Measurements from ENCODE around the gene NEK9. TPM values are rescaled to one million over a fixed set of nuclear protein-coding genes. Genes with fewer than 3 reads are reported as not detected.
"Not testable (repeated sequence)": the region's sequence is repeated elsewhere in the genome, so short reads cannot be mapped to it uniquely, and the experiment has no call there.

NEK9 gene
- total and polyA plus RNA-seq, 8 donors = 12.5 to 225 (median 30.4) TPM

- peak in 1 of 2 donors; percentile 69 for DNase-seq
- H3K27me3 ChIP-seq = no peaks in the 10 kb centered on the region
- peak in 1 of 7 experiments; percentile 7 for TF ChIP-seq CTCF (IDR thresholded peaks at IDR 0.05)
- no peak for TF ChIP-seq EP300 (IDR thresholded peaks at IDR 0.05)
- WGBS, 5 donors = 12 to 18% (median 14%) methylated on average over 15 of the region's 15 CpGs
- no peaks in the 10 kb centered on the region for H3K9me3 ChIP-seq
- H3K36me3 ChIP-seq = no peaks in the 10 kb centered on the region
- intact Hi-C loops (cut with DNase I; ENCODE audit: low total_unique reads) = no loop called here
- peak overlapping the region; percentile 49 to 60 (median 58) for H3K4me3 ChIP-seq
- H3K27ac ChIP-seq = peak overlapping the region; percentile 86 to 94 (median 91)
- H3K4me1 ChIP-seq = peaks cover 22 to 35% (median 30%) of the 10 kb centered on the region in 4 donors
Measured at GRCh38 chr14:75068294-75069120, 58.3 kb downstream of the NEK9 start.

- Histone ChIP-seq H3K4me3 (peak overlapping the region in 1 of 4 donors; percentile 60), H3K27ac (peak overlapping the region in 4 of 5 donors; percentile 91 to 94 (median 92)), H3K4me1 (peaks cover 22 to 42% (median 37%) of the 10 kb centered on the region in 4 donors)
- H3K27me3 ChIP-seq; DNase-seq; H3K9me3 ChIP-seq; intact Hi-C loops (cut with DNase I; ENCODE audit: low total_unique reads); H3K36me3 ChIP-seq: not testable (repeated sequence)
- 71 to 89% (median 88%) methylated on average over 3 to 4 of the region's 4 CpGs for WGBS, 5 donors
Measured at GRCh38 chr14:75067765-75068164, 59.1 kb downstream of the NEK9 start.

- H3K27ac ChIP-seq = no peak overlapping the region
- intact Hi-C loops (cut with DNase I; ENCODE audit: low total_unique reads) = no loop called here
- no peaks in the 10 kb centered on the region for H3K27me3 ChIP-seq
- no peaks in the 10 kb centered on the region for H3K9me3 ChIP-seq
- H3K4me3 ChIP-seq = no peak overlapping the region
- peaks cover 22 to 46% (median 39%) of the 10 kb centered on the region in 4 donors for H3K4me1 ChIP-seq
- WGBS, 5 donors = 94 to 98% (median 96%) methylated on average over 1 of the region's 1 CpG
- no peaks in the 10 kb centered on the region for H3K36me3 ChIP-seq
- no peak for TF ChIP-seq EP300 (IDR thresholded peaks at IDR 0.05)
- no peak for TF ChIP-seq POLR2A (IDR thresholded peaks at IDR 0.05)
- TF ChIP-seq CTCF (IDR thresholded peaks at IDR 0.05) = no peak
- no peak for TF ChIP-seq POLR2AphosphoS5 (IDR thresholded peaks at IDR 0.05)
- no peak for DNase-seq
Measured at GRCh38 chr14:75067212-75067611, 59.6 kb downstream of the NEK9 start.

GRCh38 chr14:75066691-75067090 is 60.2 kb downstream of the NEK9 start:
- H3K27ac ChIP-seq = no peak overlapping the region
- intact Hi-C loops (cut with DNase I; ENCODE audit: low total_unique reads) = no loop called here
- 95 to 100% (median 97%) methylated on average over 3 of the region's 3 CpGs for WGBS, 5 donors
- no peak for DNase-seq
- H3K4me1 ChIP-seq = peaks cover 22 to 46% (median 39%) of the 10 kb centered on the region in 4 donors
- TF ChIP-seq EP300 (IDR thresholded peaks at IDR 0.05) (no peak), POLR2AphosphoS5 (IDR thresholded peaks at IDR 0.05) (no peak), CTCF (IDR thresholded peaks at IDR 0.05) (no peak), POLR2A (IDR thresholded peaks at IDR 0.05) (no peak)
- no peaks in the 10 kb centered on the region for H3K9me3 ChIP-seq
- H3K36me3 ChIP-seq = no peaks in the 10 kb centered on the region
- no peak overlapping the region for H3K4me3 ChIP-seq
- no peaks in the 10 kb centered on the region for H3K27me3 ChIP-seq

- Histone ChIP-seq H3K4me3 (peak overlapping the region; percentile 63 to 83 (median 75)), H3K4me1 (peaks cover 14 to 36% (median 30%) of the 10 kb centered on the region in 4 donors), H3K27me3 (no peaks in the 10 kb centered on the region), H3K36me3 (peaks cover 0 to 8% (median 0%) of the 10 kb centered on the region in 4 donors), H3K27ac (peak overlapping the region in 4 of 5 donors; percentile 75 to 87 (median 85)), H3K9me3 (no peaks in the 10 kb centered on the region)
- no peak for DNase-seq
- intact Hi-C loops (cut with DNase I; ENCODE audit: low total_unique reads) = no loop called here
- WGBS, 5 donors = 53 to 59% (median 57%) methylated on average over 8 of the region's 8 CpGs
- TF ChIP-seq CTCF (IDR thresholded peaks at IDR 0.05) = no peak
Measured at GRCh38 chr14:75064205-75064567, 62.7 kb downstream of the NEK9 start.
